Keratinocyte (primary cell): Measurements from ENCODE around the gene UBE2D4.
"Not testable (repeated sequence)": the region's sequence is repeated elsewhere in the genome, so short reads cannot be mapped to it uniquely, and the experiment has no call there.

Source experiments
- CTCF ChIP-seq, 3 experiments: IDR thresholded peaks in 1 of 3; conservative IDR thresholded peaks in 1 of 3; optimal IDR thresholded peaks in 1 of 3; 2 replicates in 2 of 3; 3 replicates in 1 of 3; pipeline versions ENCODE3 to v1.5.1; 2011; ENCODE audit warnings: low read length in 3 of 3, mild to moderate bottlenecking in 3 of 3, moderate library complexity in 2 of 3, control low read depth in 1 of 3, inconsistent platforms in 1 of 3; ENCODE audit not compliant: insufficient read depth in 2 of 3; ENCODE audit errors: extremely low read depth in 1 of 3
- EZH2 ChIP-seq: IDR thresholded peaks from one replicate; pipeline ENCODE4 v1.6.1; 2012; ENCODE audit warnings: inconsistent platforms, mild to moderate bottlenecking, low read length, moderate library complexity

GRCh38 chr7:43997532-43997931, 71.3 kb downstream of the UBE2D4 start, which contains the start of gene SPDYE1:
- not testable (repeated sequence) for TF ChIP-seq CTCF (optimal IDR thresholded peaks at IDR 0.05 in 1 of 3, IDR thresholded peaks at IDR 0.05 in 1 of 3, conservative IDR thresholded peaks at IDR 0.05 in 1 of 3; ENCODE audit: extremely low read depth in 1 of 3, insufficient read depth in 2 of 3, low read length in 3 of 3); EZH2
